ENCODE measurements around the gene ZNF367.

The ZNF367 gene

DNA sequence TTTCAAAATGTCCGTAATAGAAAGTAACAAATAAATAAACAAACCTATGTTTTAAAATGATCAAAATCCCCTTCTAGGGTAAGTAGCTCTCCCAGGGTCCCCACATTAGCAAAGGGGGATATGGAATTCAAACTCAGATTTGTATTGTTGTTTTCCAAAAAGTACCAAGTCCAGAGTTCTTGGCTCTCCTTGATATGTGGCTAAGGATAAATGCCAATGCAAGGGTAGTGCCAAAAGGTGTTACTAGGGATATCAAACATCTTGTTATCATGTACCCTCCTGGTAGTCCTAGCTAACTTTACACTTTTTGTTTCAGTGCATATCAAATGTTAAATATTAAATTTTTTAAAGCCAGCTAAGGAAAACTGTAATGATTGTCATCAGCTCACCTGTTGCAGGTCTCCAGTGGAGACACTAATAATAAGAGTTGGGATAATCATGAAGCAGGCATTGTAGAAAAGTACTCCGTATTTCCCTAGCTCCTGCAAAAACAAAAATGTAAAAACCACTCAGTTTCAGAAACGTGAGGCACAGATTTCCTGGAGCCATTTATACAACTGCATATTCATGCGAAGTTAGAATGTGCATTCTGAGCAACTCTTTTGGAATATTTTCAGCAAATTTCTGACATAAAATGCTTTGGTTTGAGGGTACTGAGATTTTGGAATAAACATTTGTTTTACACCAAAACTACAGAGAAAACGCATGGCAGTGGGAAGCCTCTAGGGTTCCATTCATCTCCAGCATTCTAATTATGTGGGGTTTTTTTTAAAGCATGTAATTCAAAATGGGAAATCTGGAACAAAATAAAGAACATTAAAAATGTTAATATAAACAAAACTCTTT, 74.4 kb downstream of the ZNF367 start:
- no peak for DNase-seq (ENCODE audit: low spot score in 2 of 2)
- Mint-ChIP-seq H3K27me3 (no peaks in the 10 kb centered on the region), H3K4me1 (no peaks in the 10 kb centered on the region), H3K36me3 (peaks cover 6% of the 10 kb centered on the region), H3K4me3 (no peak overlapping the region), H3K27ac (no peak overlapping the region), H3K9me3 (peaks cover 3% of the 10 kb centered on the region)
- ATAC-seq (ENCODE audit: low read depth): no peak

GRCh38 chr9:96342571-96343245, 75.5 kb downstream of the ZNF367 start:
- DNase-seq (ENCODE audit: low spot score in 2 of 2) (no peak), ATAC-seq (ENCODE audit: low read depth) (no peak)
- Mint-ChIP-seq H3K27ac (peak overlapping the region; percentile 53), H3K36me3 (no peaks in the 10 kb centered on the region), H3K4me3 (no peak overlapping the region), H3K9me3 (no peaks in the 10 kb centered on the region), H3K4me1 (no peaks in the 10 kb centered on the region), H3K27me3 (no peaks in the 10 kb centered on the region)

- Mint-ChIP-seq H3K27me3 (no peaks in the 10 kb centered on the region), H3K9me3 (no peaks in the 10 kb centered on the region)
- no peak for ATAC-seq (ENCODE audit: low read depth)
These were observed 77.5 kb downstream of the ZNF367 start for GRCh38 chr9:96340707-96341106.

GRCh38 chr9:96338299-96338698, 79.9 kb downstream of the ZNF367 start:
- H3K4me1 Mint-ChIP-seq: no peaks in the 10 kb centered on the region
- no peak for DNase-seq (ENCODE audit: low spot score in 2 of 2)
- no peak overlapping the region for H3K4me3 Mint-ChIP-seq
- peaks cover 2% of the 10 kb centered on the region for H3K9me3 Mint-ChIP-seq
- peaks cover 4% of the 10 kb centered on the region for H3K36me3 Mint-ChIP-seq
- H3K27ac Mint-ChIP-seq: no peak overlapping the region
- no peaks in the 10 kb centered on the region for H3K27me3 Mint-ChIP-seq
- no peak for ATAC-seq (ENCODE audit: low read depth)

More at GRCh38 chr9:96340707-96341106, 77.5 kb downstream of the ZNF367 start:
- Mint-ChIP-seq H3K4me3 (no peak overlapping the region), H3K36me3 (no peaks in the 10 kb centered on the region), H3K27ac (no peak overlapping the region), H3K4me1 (no peaks in the 10 kb centered on the region)
- DNase-seq (ENCODE audit: low spot score in 2 of 2): no peak
